IMR-90 (cell line): ENCODE results near the gene AHNAK2. TPM values are rescaled to one million over a fixed set of nuclear protein-coding genes. Genes with fewer than 3 reads are reported as not detected.

Source experiments
- ATAC-seq: fragments of 200-7000 bp; cut with Tn5 transposase; 2 replicates; pipeline ENCODE4 v1.9.1; 2020; ENCODE audit warnings: low read depth, mild to moderate bottlenecking, moderate library complexity
- BruUV-seq: library from RNA; stranded (reverse); fragments of 400-500 nt; replicated peaks from 2 replicates; lab custom pipeline; 2021; lab: Mats Ljungman, UMichigan
- CTCF ChIA-PET: fragments of 300-600 bp; formaldehyde crosslinking; extraction: SDS; loops from one replicate; lab custom pipeline; 2021; ENCODE audit warnings: antibody characterized with exemption; lab: Yijun Ruan, JAX
- POLR2A ChIA-PET: fragments of 300-600 bp; sonication (Branson Sonifier 250); formaldehyde crosslinking; loops from one replicate; lab custom pipeline; 2022; ENCODE audit warnings: antibody characterized with exemption; ENCODE audit not compliant: unreplicated experiment; lab: Charles Lee
- DNase-seq: peaks from one replicate; pipeline ENCODE4 v3.0.0; 2013
- H2AFZ ChIP-seq: replicated peaks from 2 replicates; pipeline ENCODE3; 2013; ENCODE audit warnings: low read length, mild to moderate bottlenecking; ENCODE audit not compliant: poor library complexity
- H2AK5ac ChIP-seq: 2 replicates; pipeline ENCODE4 v1.6.1; 2013; ENCODE audit warnings: low read depth, low read length, inconsistent platforms
- H2AK9ac ChIP-seq: replicated peaks from 2 replicates; pipeline ENCODE3; 2013; ENCODE audit warnings: mild to moderate bottlenecking, low read depth, low read length, moderate library complexity; ENCODE audit not compliant: poor library complexity
- H2BK120ac ChIP-seq: 2 replicates; pipeline ENCODE4 v1.6.1; 2013; ENCODE audit warnings: low read depth, low read length, inconsistent platforms
- H2BK15ac ChIP-seq: 3 replicates; pipeline ENCODE4 v1.6.1; 2013; ENCODE audit warnings: low read depth, low read length, inconsistent platforms
- H2BK20ac ChIP-seq: 2 replicates; pipeline ENCODE4 v1.6.1; 2013; ENCODE audit warnings: low read depth, mild to moderate bottlenecking, inconsistent platforms, low read length, moderate library complexity
- H2BK5ac ChIP-seq: 2 replicates; pipeline ENCODE4 v1.6.1; 2013; ENCODE audit warnings: mild to moderate bottlenecking, low read depth, low read length, inconsistent platforms; ENCODE audit not compliant: poor library complexity, severe bottlenecking
- H3K14ac ChIP-seq: replicated peaks from 2 replicates; pipeline ENCODE4 v1.6.1; 2013; ENCODE audit warnings: low read depth, low read length, inconsistent platforms
- H3K18ac ChIP-seq: 2 replicates; pipeline ENCODE4 v1.6.1; 2013; ENCODE audit warnings: low read depth, low read length, control low read depth
- H3K23ac ChIP-seq: 2 replicates; pipeline ENCODE4 v1.6.1; 2013; ENCODE audit warnings: low read depth, low read length, inconsistent platforms
- H3K27ac ChIP-seq: 2 replicates; pipeline ENCODE4 v1.5.1; 2013; ENCODE audit warnings: mild to moderate bottlenecking, control low read depth, low read length; ENCODE audit not compliant: insufficient read depth
- H3K27me3 ChIP-seq: 2 replicates; pipeline ENCODE4 v1.6.1; 2013; ENCODE audit warnings: low read length; ENCODE audit not compliant: control insufficient read depth, insufficient read depth
- H3K36me3 ChIP-seq: 2 replicates; pipeline ENCODE4 v1.6.1; 2013; ENCODE audit warnings: low read length, mixed read lengths; ENCODE audit not compliant: control insufficient read depth, insufficient read depth
- H3K4ac ChIP-seq: 2 replicates; pipeline ENCODE4 v1.6.1; 2013; ENCODE audit warnings: low read depth, low read length, inconsistent platforms
- H3K4me1 ChIP-seq: 2 replicates; pipeline ENCODE4 v1.6.1; 2013; ENCODE audit warnings: low read length, mixed read lengths; ENCODE audit not compliant: control insufficient read depth, insufficient read depth
- H3K4me2 ChIP-seq: 2 replicates; pipeline ENCODE4 v1.6.1; 2013; ENCODE audit warnings: low read depth, mild to moderate bottlenecking, control low read depth, low read length, moderate library complexity
- H3K4me3 ChIP-seq: 2 replicates; pipeline ENCODE4 v1.5.1; 2013; ENCODE audit warnings: low read depth, mild to moderate bottlenecking, control low read depth, low read length, moderate library complexity; ENCODE audit not compliant: insufficient read depth
- H3K56ac ChIP-seq: 2 replicates; pipeline ENCODE4 v1.6.1; 2013; ENCODE audit warnings: low read length, inconsistent platforms; ENCODE audit not compliant: insufficient read depth; ENCODE audit errors: extremely low read depth
- H3K79me1 ChIP-seq, 2 experiments: 2 replicates each; pipeline ENCODE4 v1.6.1; 2013; ENCODE audit warnings: low read length in 2 of 2, inconsistent platforms in 1 of 2, low read depth in 1 of 2
- H3K9ac ChIP-seq: 2 replicates; pipeline ENCODE4 v1.6.1; 2013; ENCODE audit warnings: low read depth, low read length, control low read depth
- H3K9me1 ChIP-seq: 2 replicates; pipeline ENCODE4 v1.6.1; 2013; ENCODE audit warnings: low read length, inconsistent platforms; ENCODE audit not compliant: insufficient read depth
- H3K9me3 ChIP-seq: 2 replicates; pipeline ENCODE4 v1.6.1; 2013; ENCODE audit warnings: low read length; ENCODE audit not compliant: control insufficient read depth, insufficient read depth
- H4K20me1 ChIP-seq: 2 replicates; pipeline ENCODE4 v1.6.1; 2013; ENCODE audit warnings: low read length, inconsistent platforms; ENCODE audit not compliant: insufficient read depth
- H4K5ac ChIP-seq: 2 replicates; pipeline ENCODE4 v1.6.1; 2013; ENCODE audit warnings: mild to moderate bottlenecking, low read depth, low read length, control low read depth
- H4K8ac ChIP-seq, 2 experiments: 2 replicates each; pipeline ENCODE4 v1.6.1; 2013; ENCODE audit warnings: low read depth in 2 of 2, low read length in 2 of 2, control low read depth in 1 of 2, inconsistent platforms in 1 of 2
- H4K91ac ChIP-seq: 2 replicates; pipeline ENCODE4 v1.6.1; 2013; ENCODE audit warnings: low read depth, low read length, inconsistent platforms; ENCODE audit not compliant: insufficient read depth
- CEBPB ChIP-seq: IDR thresholded peaks from 2 replicates; pipeline ENCODE4 v1.6.1; 2012; ENCODE audit warnings: low read depth, low read length, improper control_type of control experiment
- MAZ ChIP-seq: IDR thresholded peaks from 2 replicates; pipeline ENCODE4 v1.6.1; 2012; ENCODE audit warnings: low read depth, mild to moderate bottlenecking, low read length, improper control_type of control experiment, moderate library complexity, borderline replicate concordance
- RAD21 ChIP-seq: IDR thresholded peaks from 2 replicates; pipeline ENCODE4 v1.6.1; 2012; ENCODE audit warnings: low read length, improper control_type of control experiment
- RFX5 ChIP-seq: IDR thresholded peaks from 2 replicates; pipeline ENCODE4 v1.8.0; 2012; ENCODE audit warnings: low read depth, mild to moderate bottlenecking, low read length, moderate library complexity
- SMC3 ChIP-seq: fragments of 150-350 bp; IDR thresholded peaks from 2 replicates; pipeline ENCODE4 v1.6.1; 2016; ENCODE audit warnings: low read depth, mild to moderate bottlenecking, antibody characterized with exemption, low read length, moderate library complexity
- WGBS, 2 experiments: methylation state at CpG; one replicate each; pipeline versions ENCODE4 v1.1.5 to v1.1.7; 2013; ENCODE audit warnings: missing lambda C conversion rate in 2 of 2; ENCODE audit not compliant: insufficient read length in 1 of 2; ENCODE audit errors: extremely low coverage in 2 of 2; 5-methylcytosine and 5-hydroxymethylcytosine counted together
- dilution Hi-C: fragments of 300-500 bp; cut with HindIII; formaldehyde crosslinking; loops from one replicate; pipeline ENCODE4 v1.14.3; 2018; ENCODE audit warnings: low sequenced_read_pairs; ENCODE audit not compliant: unreplicated experiment
- in situ Hi-C: fragments of 300-500 bp; cut with MboI; formaldehyde crosslinking; loops from 3 replicates; pipeline ENCODE4 v1.14.3; 2019; ENCODE audit warnings: low sequenced_read_pairs, inconsistent platforms, mixed read lengths
- intact Hi-C: fragments of 100-400 bp; cut with micrococcal nuclease; formaldehyde crosslinking; loops from 2 replicates; pipeline ENCODE4 v1.10.0; 2022
- polyA plus RNA-seq, 3 experiments: library from polyadenylated mRNA; depleted of rRNA; stranded (reverse); fragments of >200 nt; gene quantifications; 2 replicates each; pipeline ENCODE4 v1.2.3, GENCODE V29; 2012; ENCODE audit warnings: low replicate concordance in 1 of 3
- total RNA-seq: library from RNA; depleted of rRNA; stranded (reverse); fragments of >200 nt; gene quantifications from 2 replicates; pipeline ENCODE4 v1.2.3, GENCODE V29; 2012

Gene AHNAK2
- total and polyA plus RNA-seq, 2 of the 4 experiments (the other 2 are of a cell fraction): 2.6 to 7.9 TPM

GRCh38 chr14:105023791-105024480 is 45.8 kb upstream of the AHNAK2 start:
- no peak overlapping the region for H2AFZ ChIP-seq
- ChIA-PET POLR2A (no interaction called here), CTCF (no interaction called here)
- peaks cover 11% of the 10 kb centered on the region for H3K9me1 ChIP-seq
- H3K23ac ChIP-seq: no peak overlapping the region
- H3K9ac ChIP-seq: no peak overlapping the region
- peaks cover 16% of the 10 kb centered on the region for H3K4me1 ChIP-seq
- H2AK5ac ChIP-seq: peak overlapping the region; percentile 2; the same call in 1 of the 2 replicates
- H3K79me1 ChIP-seq: peaks cover 10 to 16% of the 10 kb centered on the region in 2 experiments; a peak in 3 of 4 replicates
- intact Hi-C loops (no loop called here), dilution Hi-C loops (no loop called here), in situ Hi-C loops (no loop called here)
- 0 out of 2 replicates have a peak overlapping the region, but pooled peaks have one; percentile 12 for H3K14ac ChIP-seq
- H3K27me3 ChIP-seq: no peaks in the 10 kb centered on the region
- H3K56ac ChIP-seq: no peak overlapping the region
- no peak overlapping the region for H3K4me3 ChIP-seq
- H2BK15ac ChIP-seq: 0 out of 3 replicates have a peak overlapping the region, but pooled peaks have one; percentile 1
- H3K9me3 ChIP-seq: no peaks in the 10 kb centered on the region
- TF ChIP-seq RAD21 (no peak), MAZ (no peak), RFX5 (no peak), SMC3 (no peak), CEBPB (peak; percentile 42; the same call in 1 of the 2 replicates)
- H4K8ac ChIP-seq: peak overlapping the region in 1 of 2 experiments; percentile 62; a peak in 1 of 4 replicates
- H3K18ac ChIP-seq: no peak overlapping the region
- peak overlapping the region; percentile 46 for H2BK5ac ChIP-seq
- H3K36me3 ChIP-seq: no peaks in the 10 kb centered on the region
- WGBS, 2 experiments: no CpG with 5 or more reads among the region's 4 CpGs
- no peak for ATAC-seq
- H3K4ac ChIP-seq: peak overlapping the region; percentile 30; the same call in 1 of the 2 replicates
- peak overlapping the region; percentile 10; the same call in 1 of the 2 replicates for H3K4me2 ChIP-seq
- peak overlapping the region; percentile 41; the same call in 1 of the 2 replicates for H2BK120ac ChIP-seq
- peaks cover 9% of the 10 kb centered on the region for H4K20me1 ChIP-seq
- no TSS peak for BruUV-seq
- no peak overlapping the region for H4K5ac ChIP-seq
- H2BK20ac ChIP-seq: peak overlapping the region; percentile 16
- no peak overlapping the region; the same call in 1 of the 2 replicates for H3K27ac ChIP-seq
- peak; percentile 73 for DNase-seq
- H4K91ac ChIP-seq: no peak overlapping the region
- H2AK9ac ChIP-seq: no peak overlapping the region
